HG02610 (cell line): ENCODE measurements around the gene LINC01488.

ENCODE experiments used
- ATAC-seq: cut with Tn5 transposase; IDR thresholded peaks from one replicate; pipeline ENCODE4 v1.9.1; 2021; ENCODE audit warnings: mild to moderate bottlenecking, moderate library complexity; ENCODE audit not compliant: unreplicated experiment

Gene LINC01488

GRCh38 chr11:69462106-69462951 is 19.1 kb upstream of the LINC01488 start:
- no peak for ATAC-seq

- no peak for ATAC-seq
These were observed 18.1 kb upstream of the LINC01488 start for GRCh38 chr11:69463181-69463994.

- no peak for ATAC-seq
These were observed 17.2 kb upstream of the LINC01488 start for GRCh38 chr11:69463995-69464960.

- ATAC-seq = no peak
These were observed 16.0 kb upstream of the LINC01488 start for GRCh38 chr11:69465236-69466000.

GRCh38 chr11:69466039-69466438 is 15.4 kb upstream of the LINC01488 start:
- ATAC-seq = no peak

GRCh38 chr11:69467196-69467595 is 14.3 kb upstream of the LINC01488 start:
- ATAC-seq = no peak

- ATAC-seq = no peak
These were observed 13.8 kb upstream of the LINC01488 start for GRCh38 chr11:69467646-69468045.

- no peak for ATAC-seq
These were observed 13.2 kb upstream of the LINC01488 start for GRCh38 chr11:69468221-69468620.

GRCh38 chr11:69468911-69469885 is 12.3 kb upstream of the LINC01488 start:
- no peak for ATAC-seq

GRCh38 chr11:69470301-69470700 is 11.2 kb upstream of the LINC01488 start:
- no peak for ATAC-seq

- no peak for ATAC-seq
These were observed 10.4 kb upstream of the LINC01488 start for GRCh38 chr11:69470793-69471728.

GRCh38 chr11:69471729-69472540 is 9.5 kb upstream of the LINC01488 start:
- no peak for ATAC-seq

GRCh38 chr11:69472541-69473275 is 8.8 kb upstream of the LINC01488 start:
- ATAC-seq = no peak

GRCh38 chr11:69473276-69473845 is 8.1 kb upstream of the LINC01488 start:
- ATAC-seq = no peak

GRCh38 chr11:69474736-69475135 is 6.7 kb upstream of the LINC01488 start:
- no peak for ATAC-seq
